Measurements from ENCODE around the gene ANGPTL7.

Gene ANGPTL7

DNA sequence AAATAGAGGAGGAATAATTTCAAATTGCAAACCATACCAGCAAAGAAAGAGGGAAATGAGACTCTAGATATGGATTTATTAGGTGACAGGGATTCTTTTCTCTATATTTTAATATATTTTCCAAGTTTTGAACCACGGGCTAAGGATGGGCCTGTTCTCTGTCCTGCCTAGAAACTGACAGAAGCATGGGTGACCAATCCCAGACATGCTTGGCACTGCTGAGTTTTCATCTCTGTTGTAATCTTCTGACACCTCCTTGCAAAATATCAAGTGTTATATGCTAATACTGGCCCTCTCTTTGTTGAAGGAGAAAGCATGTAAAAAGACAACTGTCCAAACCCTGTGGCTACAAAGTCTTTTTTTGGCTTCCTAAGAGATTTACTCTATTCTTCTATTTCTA lies 774 bp upstream of the ANGPTL7 start:
- TF ChIP-seq, protein P1, sequence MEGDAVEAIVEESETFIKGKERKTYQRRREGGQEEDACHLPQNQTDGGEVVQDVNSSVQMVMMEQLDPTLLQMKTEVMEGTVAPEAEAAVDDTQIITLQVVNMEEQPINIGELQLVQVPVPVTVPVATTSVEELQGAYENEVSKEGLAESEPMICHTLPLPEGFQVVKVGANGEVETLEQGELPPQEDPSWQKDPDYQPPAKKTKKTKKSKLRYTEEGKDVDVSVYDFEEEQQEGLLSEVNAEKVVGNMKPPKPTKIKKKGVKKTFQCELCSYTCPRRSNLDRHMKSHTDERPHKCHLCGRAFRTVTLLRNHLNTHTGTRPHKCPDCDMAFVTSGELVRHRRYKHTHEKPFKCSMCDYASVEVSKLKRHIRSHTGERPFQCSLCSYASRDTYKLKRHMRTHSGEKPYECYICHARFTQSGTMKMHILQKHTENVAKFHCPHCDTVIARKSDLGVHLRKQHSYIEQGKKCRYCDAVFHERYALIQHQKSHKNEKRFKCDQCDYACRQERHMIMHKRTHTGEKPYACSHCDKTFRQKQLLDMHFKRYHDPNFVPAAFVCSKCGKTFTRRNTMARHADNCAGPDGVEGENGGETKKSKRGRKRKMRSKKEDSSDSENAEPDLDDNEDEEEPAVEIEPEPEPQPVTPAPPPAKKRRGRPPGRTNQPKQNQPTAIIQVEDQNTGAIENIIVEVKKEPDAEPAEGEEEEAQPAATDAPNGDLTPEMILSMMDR (IDR thresholded peaks at IDR 0.05; ENCODE audit: borderline replicate concordance, insufficient read depth, low read depth, low read length) = no peak
- H3K4me3 ChIP-seq (ENCODE audit: low read depth, low read length) = no peak overlapping the region

DNA sequence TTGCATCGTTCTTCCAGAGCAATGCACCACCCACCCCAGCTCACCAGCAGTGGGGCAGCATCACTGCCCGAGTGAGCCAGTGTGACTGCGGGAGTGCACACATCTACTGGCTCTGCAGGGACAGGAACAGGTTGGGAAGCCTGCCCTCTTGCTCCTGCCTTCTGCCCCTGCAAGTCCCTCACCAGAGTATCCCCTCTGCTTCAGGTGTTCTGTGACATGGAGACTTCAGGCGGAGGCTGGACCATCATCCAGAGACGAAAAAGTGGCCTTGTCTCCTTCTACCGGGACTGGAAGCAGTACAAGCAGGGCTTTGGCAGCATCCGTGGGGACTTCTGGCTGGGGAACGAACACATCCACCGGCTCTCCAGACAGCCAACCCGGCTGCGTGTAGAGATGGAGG lies 4.2 kb downstream of the ANGPTL7 start:
- TF ChIP-seq, protein P1 (IDR thresholded peaks at IDR 0.05; ENCODE audit: borderline replicate concordance, insufficient read depth, low read depth, low read length) = no peak
- H3K4me3 ChIP-seq (ENCODE audit: low read depth, low read length) = no peak overlapping the region

DNA sequence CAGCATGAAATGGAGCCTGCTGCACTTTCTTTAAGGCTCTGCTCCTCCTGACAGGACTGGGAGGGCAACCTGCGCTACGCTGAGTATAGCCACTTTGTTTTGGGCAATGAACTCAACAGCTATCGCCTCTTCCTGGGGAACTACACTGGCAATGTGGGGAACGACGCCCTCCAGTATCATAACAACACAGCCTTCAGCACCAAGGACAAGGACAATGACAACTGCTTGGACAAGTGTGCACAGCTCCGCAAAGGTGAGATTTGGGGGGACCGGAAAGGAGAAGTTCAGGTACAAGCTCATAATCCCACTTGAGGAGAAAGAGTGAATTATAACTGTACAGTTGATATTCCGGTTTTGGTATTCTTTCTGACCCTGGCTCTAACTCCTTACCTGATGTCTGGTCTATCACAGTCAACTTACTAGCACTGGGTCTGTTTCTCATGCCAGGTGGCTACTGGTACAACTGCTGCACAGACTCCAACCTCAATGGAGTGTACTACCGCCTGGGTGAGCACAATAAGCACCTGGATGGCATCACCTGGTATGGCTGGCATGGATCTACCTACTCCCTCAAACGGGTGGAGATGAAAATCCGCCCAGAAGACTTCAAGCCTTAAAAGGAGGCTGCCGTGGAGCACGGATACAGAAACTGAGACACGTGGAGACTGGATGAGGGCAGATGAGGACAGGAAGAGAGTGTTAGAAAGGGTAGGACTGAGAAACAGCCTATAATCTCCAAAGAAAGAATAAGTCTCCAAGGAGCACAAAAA lies 5.4 kb downstream of the ANGPTL7 start:
- no peak overlapping the region for H3K4me3 ChIP-seq (ENCODE audit: low read depth, low read length)
- TF ChIP-seq, protein P1 (IDR thresholded peaks at IDR 0.05; ENCODE audit: borderline replicate concordance, insufficient read depth, low read depth, low read length) = no peak

DNA sequence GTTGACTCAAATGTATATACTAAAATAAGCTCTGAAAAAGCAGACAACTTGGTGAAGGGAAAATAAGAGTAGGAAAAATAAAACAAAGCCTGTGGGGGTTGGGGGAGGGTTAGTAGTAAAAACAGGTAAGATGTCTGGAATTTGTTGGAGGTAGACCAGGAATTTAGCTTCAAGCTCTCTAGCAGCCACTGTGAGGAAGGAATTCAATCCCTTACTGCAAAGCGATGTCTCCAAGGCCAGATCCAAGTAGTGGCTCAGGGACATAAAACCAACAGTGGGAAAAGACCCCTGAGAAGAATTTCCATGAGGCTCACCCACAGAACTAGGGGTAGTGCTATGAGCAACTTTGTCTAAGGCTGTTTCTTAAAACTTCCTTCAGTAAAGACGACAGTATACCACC lies 7.8 kb downstream of the ANGPTL7 start:
- TF ChIP-seq, protein P1 (IDR thresholded peaks at IDR 0.05; ENCODE audit: borderline replicate concordance, insufficient read depth, low read depth, low read length) = no peak

DNA sequence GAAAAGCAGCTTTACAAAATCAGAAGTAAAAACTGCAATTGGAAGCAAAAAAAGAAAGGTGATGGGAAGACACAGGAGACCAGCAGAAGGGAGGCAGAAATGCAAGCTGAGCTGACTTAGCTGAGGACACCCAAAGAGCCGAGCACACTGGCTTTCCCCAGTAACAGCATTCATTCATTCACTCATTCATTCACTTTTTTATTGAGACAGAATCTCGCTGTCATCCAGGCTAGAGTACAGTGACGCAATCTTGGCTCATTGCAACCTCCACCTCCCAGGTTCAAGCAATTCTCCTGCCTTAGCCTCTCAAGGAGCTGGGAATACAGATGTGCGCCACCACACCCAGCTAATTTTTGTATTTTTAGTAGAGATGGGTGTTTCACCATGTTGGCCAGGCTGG lies 8.2 kb downstream of the ANGPTL7 start:
- H3K4me3 ChIP-seq (ENCODE audit: low read depth, low read length) = no peak overlapping the region
- TF ChIP-seq, protein P1 (IDR thresholded peaks at IDR 0.05; ENCODE audit: borderline replicate concordance, insufficient read depth, low read depth, low read length) = no peak

More for the DNA sequence above, 7.8 kb downstream of the ANGPTL7 start:
- no peak overlapping the region for H3K4me3 ChIP-seq (ENCODE audit: low read depth, low read length)

DNA sequence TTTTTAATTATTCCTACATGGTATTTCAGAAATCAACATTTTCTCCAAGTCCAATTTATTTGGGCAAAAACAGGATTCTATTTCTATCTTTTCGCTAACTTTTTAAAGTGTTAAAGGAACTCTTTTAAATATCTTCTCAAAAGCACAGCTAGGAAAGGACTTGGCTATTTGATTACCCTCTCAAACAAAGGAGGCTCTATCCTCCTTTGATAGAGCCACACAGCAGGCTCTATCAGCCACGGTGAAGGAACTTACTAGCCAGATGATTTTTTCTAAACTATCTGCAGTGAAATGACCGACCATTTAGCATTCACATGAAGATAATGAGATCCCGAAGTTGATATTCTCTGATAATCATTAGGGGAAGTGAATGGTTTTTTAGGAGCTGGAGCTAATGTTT lies 9.1 kb downstream of the ANGPTL7 start:
- H3K4me3 ChIP-seq (ENCODE audit: low read depth, low read length) = no peak overlapping the region
- TF ChIP-seq, protein P1 (IDR thresholded peaks at IDR 0.05; ENCODE audit: borderline replicate concordance, insufficient read depth, low read depth, low read length) = no peak

Measured in GM12875 (cell line).